ENCODE results near the gene GPR26.

GPR26 gene

GRCh38 chr10:123666318-123667236 lies at the start of gene GPR26:
TSS of gene GPR26 (plus strand) at chr10:123666355. CDS start at chr10:123666408, 53 bp downstream.
- Histone ChIP-seq H3K27ac (ENCODE audit: low read length) (no peak within 1 kb of the TSS), H2AFZ (ENCODE audit: low read depth, low read length) (no peak within 1 kb of the TSS), H3K79me2 (ENCODE audit: insufficient read depth, low read length) (no peaks in the 10 kb centered on the region), H4K20me1 (ENCODE audit: insufficient read depth, low read length) (no peaks in the 10 kb centered on the region; the same call in 1 of the 2 replicates), H3K4me3 (ENCODE audit: low read depth in 1 of 2, low read length in 2 of 2) (no peak within 1 kb of the TSS), H3K9me3 (ENCODE audit: insufficient read depth, low read length, severe bottlenecking) (no peaks in the 10 kb centered on the region), H3K9ac (ENCODE audit: low read depth, low read length) (no peak within 1 kb of the TSS), H3K4me1 (ENCODE audit: insufficient read depth, low read length) (peaks cover 5% of the 10 kb centered on the region; the same call in 1 of the 2 replicates), H3K36me3 (ENCODE audit: insufficient read depth, low read length) (no peaks in the 10 kb centered on the region), H3K4me2 (ENCODE audit: insufficient read depth, low read length) (no peak within 1 kb of the TSS), H3K27me3 (ENCODE audit: insufficient read depth, low read length, poor library complexity) (peaks cover 7% of the 10 kb centered on the region)
- ATAC-seq (ENCODE audit: insufficient read depth, low read depth): no peak
- TF ChIP-seq CTCF (IDR thresholded peaks at IDR 0.05; ENCODE audit: borderline replicate concordance, extremely low read depth, low read length, poor library complexity, severe bottlenecking) (no peak), EZH2 (IDR thresholded peaks at IDR 0.05; ENCODE audit: borderline replicate concordance, low read depth, low read length, severe bottlenecking) (no peak)
- no peak for DNase-seq

GRCh38 chr10:123618224-123618623 lies 47.9 kb upstream of the GPR26 start:
- Histone ChIP-seq H3K4me2 (ENCODE audit: insufficient read depth, low read length) (no peak overlapping the region), H3K27me3 (ENCODE audit: insufficient read depth, low read length, poor library complexity) (no peaks in the 10 kb centered on the region), H3K4me1 (ENCODE audit: insufficient read depth, low read length) (peaks cover 4% of the 10 kb centered on the region; the same call in 1 of the 2 replicates), H3K27ac (ENCODE audit: low read length) (no peak overlapping the region), H3K4me3 (ENCODE audit: low read depth in 1 of 2, low read length in 2 of 2) (no peak overlapping the region), H4K20me1 (ENCODE audit: insufficient read depth, low read length) (peaks cover 3% of the 10 kb centered on the region; the same call in 1 of the 2 replicates), H3K9ac (ENCODE audit: low read depth, low read length) (no peak overlapping the region), H3K79me2 (ENCODE audit: insufficient read depth, low read length) (no peaks in the 10 kb centered on the region), H2AFZ (ENCODE audit: low read depth, low read length) (no peak overlapping the region), H3K9me3 (ENCODE audit: insufficient read depth, low read length, severe bottlenecking) (no peaks in the 10 kb centered on the region), H3K36me3 (ENCODE audit: insufficient read depth, low read length) (no peaks in the 10 kb centered on the region)
- DNase-seq (no peak), ATAC-seq (ENCODE audit: insufficient read depth, low read depth) (no peak)
- no peak for TF ChIP-seq EZH2 (IDR thresholded peaks at IDR 0.05; ENCODE audit: borderline replicate concordance, low read depth, low read length, severe bottlenecking)
- TF ChIP-seq CTCF (IDR thresholded peaks at IDR 0.05; ENCODE audit: borderline replicate concordance, extremely low read depth, low read length, poor library complexity, severe bottlenecking): no peak

- no peaks in the 10 kb centered on the region for H3K36me3 ChIP-seq (ENCODE audit: insufficient read depth, low read length)
- H3K9ac ChIP-seq (ENCODE audit: low read depth, low read length): no peak overlapping the region
- no peak for ATAC-seq (ENCODE audit: insufficient read depth, low read depth)
- H3K4me2 ChIP-seq (ENCODE audit: insufficient read depth, low read length): no peak overlapping the region
- no peak for DNase-seq
- H3K27me3 ChIP-seq (ENCODE audit: insufficient read depth, low read length, poor library complexity): no peaks in the 10 kb centered on the region
- TF ChIP-seq EZH2 (IDR thresholded peaks at IDR 0.05; ENCODE audit: borderline replicate concordance, low read depth, low read length, severe bottlenecking) (no peak), CTCF (IDR thresholded peaks at IDR 0.05; ENCODE audit: borderline replicate concordance, extremely low read depth, low read length, poor library complexity, severe bottlenecking) (no peak)
- H2AFZ ChIP-seq (ENCODE audit: low read depth, low read length): no peak overlapping the region
- peaks cover 4% of the 10 kb centered on the region; the same call in 1 of the 2 replicates for H3K4me1 ChIP-seq (ENCODE audit: insufficient read depth, low read length)
- H3K27ac ChIP-seq (ENCODE audit: low read length): no peak overlapping the region
- H4K20me1 ChIP-seq (ENCODE audit: insufficient read depth, low read length): peaks cover 3% of the 10 kb centered on the region; the same call in 1 of the 2 replicates
- H3K79me2 ChIP-seq (ENCODE audit: insufficient read depth, low read length): no peaks in the 10 kb centered on the region
- no peaks in the 10 kb centered on the region for H3K9me3 ChIP-seq (ENCODE audit: insufficient read depth, low read length, severe bottlenecking)
- no peak overlapping the region for H3K4me3 ChIP-seq (ENCODE audit: low read depth in 1 of 2, low read length in 2 of 2)
Measured at GRCh38 chr10:123619067-123619855, 46.9 kb upstream of the GPR26 start.
